Smooth muscle cell (in vitro differentiated cells): ENCODE measurements around the gene LSM14A. TPM values are rescaled to one million over a fixed set of nuclear protein-coding genes. Genes with fewer than 3 reads are reported as not detected.
A peak's percentile ranks its signal among the peaks of the same experiment; 100 is the strongest.

Experiments
- DNase-seq: peaks from one replicate; lab custom pipeline; 2025; ENCODE audit not compliant: unreplicated experiment; lab: John Stamatoyannopoulos, UW
- H2AFZ ChIP-seq: fragments of 200-600 bp; sonication (generic); 2 replicates; pipeline ENCODE4 v1.6.0; 2016; ENCODE audit warnings: antibody characterized with exemption, low read depth, mild to moderate bottlenecking
- H3F3A ChIP-seq: fragments of 200-600 bp; sonication (generic); 2 replicates; pipeline ENCODE4 v1.6.0; 2017; ENCODE audit warnings: antibody characterized with exemption, low read depth
- H3K27ac ChIP-seq: fragments of 200-600 bp; sonication (generic); 2 replicates; pipeline ENCODE4 v1.5.1; 2016; ENCODE audit warnings: low read depth, mild to moderate bottlenecking
- H3K27me3 ChIP-seq: fragments of 200-600 bp; sonication (generic); 2 replicates; pipeline ENCODE4 v1.6.1; 2016; ENCODE audit warnings: low read depth, mild to moderate bottlenecking
- H3K36me3 ChIP-seq: fragments of 200-600 bp; sonication (generic); 2 replicates; pipeline ENCODE4 v1.5.1; 2016; ENCODE audit warnings: low read depth
- H3K4me1 ChIP-seq: fragments of 200-600 bp; sonication (generic); 2 replicates; pipeline ENCODE4 v1.5.1; 2016; ENCODE audit warnings: low read depth
- H3K4me2 ChIP-seq: fragments of 200-600 bp; sonication (generic); 2 replicates; pipeline ENCODE4 v1.6.0; 2016; ENCODE audit warnings: mild to moderate bottlenecking
- H3K4me3 ChIP-seq: fragments of 200-600 bp; sonication (generic); 2 replicates; pipeline ENCODE4 v1.5.1; 2016; ENCODE audit warnings: mild to moderate bottlenecking
- H3K79me2 ChIP-seq: fragments of 200-600 bp; sonication (generic); 2 replicates; pipeline ENCODE4 v1.6.0; 2016; ENCODE audit warnings: low read depth, mild to moderate bottlenecking
- H3K9ac ChIP-seq: fragments of 200-600 bp; sonication (generic); 2 replicates; pipeline ENCODE4 v1.6.0; 2016; ENCODE audit warnings: low read depth
- H3K9me3 ChIP-seq: fragments of 200-600 bp; sonication (generic); replicated peaks from 2 replicates; pipeline ENCODE4 v1.5.1; 2016; ENCODE audit warnings: low read depth
- H4K20me1 ChIP-seq: fragments of 200-600 bp; sonication (generic); 2 replicates; pipeline ENCODE4 v1.6.0; 2016; ENCODE audit warnings: low read depth
- WGBS: methylation state at CpG from one replicate; pipeline ENCODE4 v1.1.7; 2016; ENCODE audit warnings: low lambda C conversion rate; 5-methylcytosine and 5-hydroxymethylcytosine counted together
- polyA plus RNA-seq: library from polyadenylated mRNA; unstranded; fragments of >200 nt; fragmentation: Nextera tagmentation; extraction: Ambion mirVana; gene quantifications from 2 replicates; pipeline ENCODE4 v1.2.1, GENCODE V29; 2016
- total RNA-seq: library from RNA; depleted of rRNA; stranded (reverse); fragments of >200 nt; gene quantifications from 2 replicates; pipeline ENCODE4 v1.2.3, GENCODE V29; 2014
- TF ChIP-seq, protein P1 (sequence below): fragments of 200-600 bp; sonication (generic); IDR thresholded peaks from 2 replicates; pipeline ENCODE4 v1.5.1; 2017; ENCODE audit warnings: borderline replicate concordance, mild to moderate bottlenecking, antibody characterized with exemption; ENCODE audit not compliant: insufficient read depth, poor library complexity, severe bottlenecking

The LSM14A gene
- total and polyA plus RNA-seq, 2 experiments from 2014 or later = 63.0 to 90.9 TPM

DNA sequence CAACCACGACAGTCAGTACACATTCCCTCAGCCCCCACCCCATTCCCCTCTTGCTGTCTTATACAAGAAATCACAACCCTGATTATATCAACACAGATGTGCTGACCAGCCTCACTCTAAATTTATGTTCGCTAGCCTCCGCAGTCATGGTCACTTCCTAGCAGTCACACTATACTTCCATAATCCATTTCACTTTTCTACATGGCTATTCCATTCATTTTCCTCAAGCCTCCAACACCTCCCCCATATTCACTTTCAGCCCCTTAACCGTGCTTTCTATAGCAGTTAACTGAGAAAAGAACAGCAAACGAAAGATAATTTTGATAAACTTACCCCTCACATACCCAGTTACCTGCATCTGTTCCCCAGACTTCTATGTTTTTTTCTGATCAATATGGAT, 8.4 kb downstream of the LSM14A start:
- 88% methylated on average over 5 of the region's 5 CpGs for WGBS

GRCh38 chr19:34181111-34181864, 9.0 kb downstream of the LSM14A start:
- no peaks in the 10 kb centered on the region for H3K36me3 ChIP-seq
- H2AFZ ChIP-seq = no peak overlapping the region
- no peak overlapping the region for H3K9ac ChIP-seq
- H3K4me2 ChIP-seq = no peak overlapping the region
- 89% methylated on average over 5 of the region's 5 CpGs for WGBS
- H4K20me1 ChIP-seq = peaks cover 100% of the 10 kb centered on the region
- H3K27ac ChIP-seq = peak overlapping the region; percentile 7
- H3K79me2 ChIP-seq = peaks cover 100% of the 10 kb centered on the region
- no peaks in the 10 kb centered on the region for H3K9me3 ChIP-seq
- no peak overlapping the region for H3K4me3 ChIP-seq
- TF ChIP-seq, protein P1, sequence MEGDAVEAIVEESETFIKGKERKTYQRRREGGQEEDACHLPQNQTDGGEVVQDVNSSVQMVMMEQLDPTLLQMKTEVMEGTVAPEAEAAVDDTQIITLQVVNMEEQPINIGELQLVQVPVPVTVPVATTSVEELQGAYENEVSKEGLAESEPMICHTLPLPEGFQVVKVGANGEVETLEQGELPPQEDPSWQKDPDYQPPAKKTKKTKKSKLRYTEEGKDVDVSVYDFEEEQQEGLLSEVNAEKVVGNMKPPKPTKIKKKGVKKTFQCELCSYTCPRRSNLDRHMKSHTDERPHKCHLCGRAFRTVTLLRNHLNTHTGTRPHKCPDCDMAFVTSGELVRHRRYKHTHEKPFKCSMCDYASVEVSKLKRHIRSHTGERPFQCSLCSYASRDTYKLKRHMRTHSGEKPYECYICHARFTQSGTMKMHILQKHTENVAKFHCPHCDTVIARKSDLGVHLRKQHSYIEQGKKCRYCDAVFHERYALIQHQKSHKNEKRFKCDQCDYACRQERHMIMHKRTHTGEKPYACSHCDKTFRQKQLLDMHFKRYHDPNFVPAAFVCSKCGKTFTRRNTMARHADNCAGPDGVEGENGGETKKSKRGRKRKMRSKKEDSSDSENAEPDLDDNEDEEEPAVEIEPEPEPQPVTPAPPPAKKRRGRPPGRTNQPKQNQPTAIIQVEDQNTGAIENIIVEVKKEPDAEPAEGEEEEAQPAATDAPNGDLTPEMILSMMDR = no peak
- DNase-seq = no peak
- peaks cover 27% of the 10 kb centered on the region for H3K4me1 ChIP-seq
- H3F3A ChIP-seq = no peaks in the 10 kb centered on the region
- no peaks in the 10 kb centered on the region for H3K27me3 ChIP-seq

More for the DNA sequence above, 8.4 kb downstream of the LSM14A start:
- no peaks in the 10 kb centered on the region for H3K27me3 ChIP-seq
- peaks cover 33% of the 10 kb centered on the region for H3K4me1 ChIP-seq
- TF ChIP-seq, protein P1 = no peak
- DNase-seq = no peak
- H3K9ac ChIP-seq = no peak overlapping the region
- no peak overlapping the region for H3K4me3 ChIP-seq
- H3K79me2 ChIP-seq = peaks cover 100% of the 10 kb centered on the region
- H4K20me1 ChIP-seq = peaks cover 100% of the 10 kb centered on the region
- H3F3A ChIP-seq = no peaks in the 10 kb centered on the region
- H3K36me3 ChIP-seq = no peaks in the 10 kb centered on the region
- no peak overlapping the region for H3K27ac ChIP-seq
- no peaks in the 10 kb centered on the region for H3K9me3 ChIP-seq
- no peak overlapping the region for H3K4me2 ChIP-seq
- no peak overlapping the region for H2AFZ ChIP-seq

- peak overlapping the region; percentile 7 for H3K27ac ChIP-seq
- no peak for DNase-seq
- no peak overlapping the region for H3K4me2 ChIP-seq
- H3K27me3 ChIP-seq = no peaks in the 10 kb centered on the region
- H3F3A ChIP-seq = no peaks in the 10 kb centered on the region
- TF ChIP-seq, protein P1 = no peak
- H3K36me3 ChIP-seq = no peaks in the 10 kb centered on the region
- H3K79me2 ChIP-seq = peaks cover 100% of the 10 kb centered on the region
- H3K9ac ChIP-seq = no peak overlapping the region
- no peak overlapping the region for H2AFZ ChIP-seq
- H3K4me3 ChIP-seq = no peak overlapping the region
- H4K20me1 ChIP-seq = peaks cover 100% of the 10 kb centered on the region
- no peaks in the 10 kb centered on the region for H3K9me3 ChIP-seq
- peaks cover 19% of the 10 kb centered on the region for H3K4me1 ChIP-seq
Measured at GRCh38 chr19:34182125-34182524, 9.8 kb downstream of the LSM14A start.
